ENCODE results near the gene CREB5.

The CREB5 gene

DNA sequence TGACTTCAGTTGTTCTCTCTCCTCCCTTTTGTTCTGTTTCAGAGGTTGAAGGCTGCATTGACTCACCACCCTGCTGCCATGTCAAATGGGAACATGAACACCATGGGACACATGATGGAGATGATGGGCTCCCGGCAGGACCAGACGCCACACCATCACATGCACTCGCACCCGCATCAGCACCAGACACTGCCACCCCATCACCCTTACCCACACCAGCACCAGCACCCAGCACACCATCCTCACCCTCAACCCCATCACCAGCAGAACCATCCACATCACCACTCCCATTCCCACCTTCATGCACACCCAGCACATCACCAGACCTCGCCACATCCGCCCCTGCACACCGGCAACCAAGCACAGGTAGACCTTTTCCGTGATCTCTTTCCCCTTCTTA lies 391.8 kb downstream of the CREB5 start:
- TF ChIP-seq, protein P1, sequence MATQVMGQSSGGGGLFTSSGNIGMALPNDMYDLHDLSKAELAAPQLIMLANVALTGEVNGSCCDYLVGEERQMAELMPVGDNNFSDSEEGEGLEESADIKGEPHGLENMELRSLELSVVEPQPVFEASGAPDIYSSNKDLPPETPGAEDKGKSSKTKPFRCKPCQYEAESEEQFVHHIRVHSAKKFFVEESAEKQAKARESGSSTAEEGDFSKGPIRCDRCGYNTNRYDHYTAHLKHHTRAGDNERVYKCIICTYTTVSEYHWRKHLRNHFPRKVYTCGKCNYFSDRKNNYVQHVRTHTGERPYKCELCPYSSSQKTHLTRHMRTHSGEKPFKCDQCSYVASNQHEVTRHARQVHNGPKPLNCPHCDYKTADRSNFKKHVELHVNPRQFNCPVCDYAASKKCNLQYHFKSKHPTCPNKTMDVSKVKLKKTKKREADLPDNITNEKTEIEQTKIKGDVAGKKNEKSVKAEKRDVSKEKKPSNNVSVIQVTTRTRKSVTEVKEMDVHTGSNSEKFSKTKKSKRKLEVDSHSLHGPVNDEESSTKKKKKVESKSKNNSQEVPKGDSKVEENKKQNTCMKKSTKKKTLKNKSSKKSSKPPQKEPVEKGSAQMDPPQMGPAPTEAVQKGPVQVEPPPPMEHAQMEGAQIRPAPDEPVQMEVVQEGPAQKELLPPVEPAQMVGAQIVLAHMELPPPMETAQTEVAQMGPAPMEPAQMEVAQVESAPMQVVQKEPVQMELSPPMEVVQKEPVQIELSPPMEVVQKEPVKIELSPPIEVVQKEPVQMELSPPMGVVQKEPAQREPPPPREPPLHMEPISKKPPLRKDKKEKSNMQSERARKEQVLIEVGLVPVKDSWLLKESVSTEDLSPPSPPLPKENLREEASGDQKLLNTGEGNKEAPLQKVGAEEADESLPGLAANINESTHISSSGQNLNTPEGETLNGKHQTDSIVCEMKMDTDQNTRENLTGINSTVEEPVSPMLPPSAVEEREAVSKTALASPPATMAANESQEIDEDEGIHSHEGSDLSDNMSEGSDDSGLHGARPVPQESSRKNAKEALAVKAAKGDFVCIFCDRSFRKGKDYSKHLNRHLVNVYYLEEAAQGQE (IDR thresholded peaks at IDR 0.05; ENCODE audit: insufficient read depth in 1 of 2, low read depth in 2 of 2, low read length in 2 of 2): no peak
- TF ChIP-seq POLR2AphosphoS5 (IDR thresholded peaks at IDR 0.05; ENCODE audit: low read depth, low read length) (no peak), FOXP2 (optimal IDR thresholded peaks at IDR 0.05; ENCODE audit: borderline replicate concordance, extremely low read depth, extremely low read length, insufficient read depth) (no peak), SIN3A (IDR thresholded peaks at IDR 0.05; ENCODE audit: borderline replicate concordance, insufficient read depth, low read length) (no peak), TAF1 (IDR thresholded peaks at IDR 0.05; ENCODE audit: borderline replicate concordance, insufficient read depth, low read length) (no peak)

DNA sequence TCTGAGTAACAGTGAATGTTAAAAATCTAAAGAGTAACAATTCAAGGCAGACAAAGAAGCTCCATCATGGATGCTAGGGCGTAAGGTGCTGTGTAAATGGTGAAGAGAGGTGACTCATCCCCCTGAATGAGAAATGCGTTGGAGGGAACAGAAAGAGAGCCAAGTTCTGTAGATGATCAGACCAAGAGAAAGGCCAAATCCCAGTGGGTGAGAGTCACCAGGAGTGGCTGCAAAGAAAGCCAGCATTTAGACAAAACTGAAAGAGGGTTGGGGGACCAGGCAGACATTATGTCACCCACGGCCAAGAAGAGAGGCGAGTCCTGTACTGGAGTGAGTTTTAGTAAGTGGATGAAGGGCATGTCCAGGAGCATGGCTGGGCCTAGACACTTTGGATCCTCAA lies 392.7 kb downstream of the CREB5 start:
- TF ChIP-seq SIN3A (IDR thresholded peaks at IDR 0.05; ENCODE audit: borderline replicate concordance, insufficient read depth, low read length) (no peak), POLR2AphosphoS5 (IDR thresholded peaks at IDR 0.05; ENCODE audit: low read depth, low read length) (no peak), TAF1 (IDR thresholded peaks at IDR 0.05; ENCODE audit: borderline replicate concordance, insufficient read depth, low read length) (no peak), FOXP2 (optimal IDR thresholded peaks at IDR 0.05; ENCODE audit: borderline replicate concordance, extremely low read depth, extremely low read length, insufficient read depth) (no peak)
- TF ChIP-seq, protein P1 (IDR thresholded peaks at IDR 0.05; ENCODE audit: insufficient read depth in 1 of 2, low read depth in 2 of 2, low read length in 2 of 2): no peak

GRCh38 chr7:28806841-28807240 lies 394.5 kb downstream of the CREB5 start:
- TF ChIP-seq POLR2AphosphoS5 (IDR thresholded peaks at IDR 0.05; ENCODE audit: low read depth, low read length) (no peak), SIN3A (IDR thresholded peaks at IDR 0.05; ENCODE audit: borderline replicate concordance, insufficient read depth, low read length) (no peak), FOXP2 (optimal IDR thresholded peaks at IDR 0.05; ENCODE audit: borderline replicate concordance, extremely low read depth, extremely low read length, insufficient read depth) (no peak), TAF1 (IDR thresholded peaks at IDR 0.05; ENCODE audit: borderline replicate concordance, insufficient read depth, low read length) (no peak)
- TF ChIP-seq, protein P1 (IDR thresholded peaks at IDR 0.05; ENCODE audit: insufficient read depth in 1 of 2, low read depth in 2 of 2, low read length in 2 of 2): no peak

DNA sequence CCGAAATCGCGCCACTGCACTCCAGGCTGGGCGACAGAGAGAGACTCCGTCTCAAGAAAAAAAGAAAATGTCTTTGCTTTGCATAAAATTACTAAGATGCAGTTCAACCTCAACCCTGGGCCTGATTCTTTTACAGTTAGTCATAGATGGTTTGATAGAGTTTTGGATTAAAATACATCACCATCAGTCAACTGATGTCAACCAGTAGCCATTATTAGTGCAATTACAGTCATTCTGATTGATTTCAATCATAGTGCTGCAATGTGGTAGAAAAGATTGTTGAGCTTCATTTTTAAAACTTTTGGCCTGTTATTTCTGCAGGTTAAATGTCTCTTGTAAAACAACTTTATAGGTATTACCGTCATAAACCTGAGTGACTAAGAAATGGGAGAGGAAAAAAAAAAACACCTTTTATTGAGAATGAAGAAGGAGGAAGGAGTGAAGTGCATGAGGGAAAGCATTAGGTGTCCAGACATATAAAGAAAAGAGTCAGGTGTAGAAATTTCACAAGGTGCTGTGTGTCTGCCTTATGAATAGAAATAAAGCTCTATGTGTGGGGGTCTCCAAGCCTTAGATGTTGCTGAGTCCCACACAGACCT lies 395.2 kb downstream of the CREB5 start:
- TF ChIP-seq TAF1 (IDR thresholded peaks at IDR 0.05; ENCODE audit: borderline replicate concordance, insufficient read depth, low read length): no peak

DNA sequence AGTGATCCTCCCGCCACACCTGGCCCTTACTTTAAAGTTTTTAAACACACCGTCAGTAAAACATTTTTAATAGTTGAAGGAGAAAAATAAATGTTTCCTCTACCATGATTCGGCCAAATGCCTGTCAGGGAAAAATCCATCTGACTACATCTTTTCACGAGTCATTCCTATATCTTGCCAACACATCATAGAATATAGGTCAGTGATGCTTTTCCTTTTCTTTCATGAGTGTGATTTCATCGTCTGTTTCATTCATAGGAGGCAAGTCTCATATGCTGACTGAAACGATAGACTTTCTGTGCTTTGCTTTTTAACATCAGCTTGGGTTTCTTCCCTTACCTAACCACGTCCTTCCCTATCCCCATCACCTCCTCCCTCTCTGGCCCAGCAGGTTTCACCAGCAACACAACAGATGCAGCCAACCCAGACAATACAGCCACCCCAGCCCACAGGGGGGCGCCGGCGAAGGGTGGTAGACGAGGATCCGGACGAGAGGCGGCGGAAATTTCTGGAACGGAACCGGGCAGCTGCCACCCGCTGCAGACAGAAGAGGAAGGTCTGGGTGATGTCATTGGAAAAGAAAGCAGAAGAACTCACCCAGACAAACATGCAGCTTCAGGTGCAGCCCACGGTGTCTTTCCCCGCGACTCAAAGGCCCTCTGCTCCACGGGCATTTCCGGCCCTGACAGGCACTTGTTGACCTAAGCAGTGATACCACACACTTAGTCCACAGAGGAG lies 396.6 kb downstream of the CREB5 start:
- TF ChIP-seq POLR2AphosphoS5 (IDR thresholded peaks at IDR 0.05; ENCODE audit: low read depth, low read length): no peak

DNA sequence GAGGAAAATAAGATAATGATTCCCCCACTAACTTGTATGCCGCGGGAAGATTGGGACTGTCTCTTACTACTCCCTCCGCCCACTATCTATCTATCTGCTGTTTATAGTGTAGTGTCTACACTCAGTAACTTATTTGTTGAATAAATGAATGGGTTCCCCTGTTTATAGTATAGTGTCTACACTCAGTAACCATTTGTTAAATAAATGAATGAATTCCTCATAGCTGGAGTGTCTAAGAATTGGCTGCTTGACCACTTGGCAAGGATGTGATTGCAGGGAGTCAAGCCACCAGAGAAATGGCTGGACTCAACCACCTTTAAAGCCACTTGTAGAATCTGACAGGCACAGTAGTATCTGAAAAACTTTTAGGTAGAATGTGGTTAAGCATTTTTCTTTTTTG lies 398.7 kb downstream of the CREB5 start:
- TF ChIP-seq TAF1 (IDR thresholded peaks at IDR 0.05; ENCODE audit: borderline replicate concordance, insufficient read depth, low read length) (no peak), POLR2AphosphoS5 (IDR thresholded peaks at IDR 0.05; ENCODE audit: low read depth, low read length) (no peak), SIN3A (IDR thresholded peaks at IDR 0.05; ENCODE audit: borderline replicate concordance, insufficient read depth, low read length) (no peak), FOXP2 (optimal IDR thresholded peaks at IDR 0.05; ENCODE audit: borderline replicate concordance, extremely low read depth, extremely low read length, insufficient read depth) (no peak)
- TF ChIP-seq, protein P1 (IDR thresholded peaks at IDR 0.05; ENCODE audit: insufficient read depth in 1 of 2, low read depth in 2 of 2, low read length in 2 of 2): no peak
